HL-60 (cell line): ENCODE measurements around the gene MVP.

ENCODE experiments used
- DNase-seq, 2 experiments: peaks; one replicate each; pipeline ENCODE4 v3.0.0-alpha.2; 2010 to 2020; ENCODE audit warnings: low read depth in 1 of 2, low spot score in 1 of 2
- H3K27ac ChIP-seq: fragments of 250-450 bp; sonication (Bioruptor Pico); replicated peaks from 2 replicates; pipeline ENCODE4 v1.5.1; 2020; ENCODE audit warnings: mild to moderate bottlenecking, moderate library complexity
- H3K27me3 ChIP-seq: fragments of 250-450 bp; sonication (Bioruptor Pico); 2 replicates; pipeline ENCODE4 v1.5.1; 2021; ENCODE audit warnings: mild to moderate bottlenecking, moderate library complexity; ENCODE audit not compliant: insufficient read depth, poor library complexity, severe bottlenecking
- H3K4me3 ChIP-seq: replicated peaks from 2 replicates; pipeline ENCODE4 v1.5.1; 2011; ENCODE audit warnings: mild to moderate bottlenecking, control low read depth, low read length; ENCODE audit not compliant: insufficient read depth
- CTCF ChIP-seq: IDR thresholded peaks from one replicate; pipeline ENCODE4 v1.5.1; 2011; ENCODE audit warnings: low read length, control low read depth, inconsistent platforms; ENCODE audit not compliant: insufficient read depth
- GABPA ChIP-seq: IDR thresholded peaks from 2 replicates; pipeline ENCODE4 v1.6.1; 2012; ENCODE audit warnings: low read depth
- POLR2AphosphoS5 ChIP-seq: IDR thresholded peaks from 2 replicates; pipeline ENCODE4 v1.6.1; 2012; ENCODE audit warnings: low read depth
- REST ChIP-seq: IDR thresholded peaks from 2 replicates; pipeline ENCODE4 v1.6.1; 2012; ENCODE audit warnings: low read depth; ENCODE audit not compliant: insufficient replicate concordance
- SPI1 ChIP-seq: IDR thresholded peaks from 2 replicates; pipeline ENCODE4 v1.6.1; 2012; ENCODE audit warnings: low read depth, mild to moderate bottlenecking, borderline replicate concordance

Gene MVP

GRCh38 chr16:29806641-29807425 is 13.4 kb upstream of the MVP start:
- TF ChIP-seq POLR2AphosphoS5 = peak; percentile 72; the same call in 1 of the 2 replicates
- no peak for TF ChIP-seq REST
- Histone ChIP-seq H3K27ac (peak overlapping the region; percentile 96), H3K4me3 (peak overlapping the region; percentile 56)

GRCh38 chr16:29807426-29808218 is 12.6 kb upstream of the MVP start:
- H3K27me3 ChIP-seq = no peaks in the 10 kb centered on the region
- TF ChIP-seq REST = no peak
- TF ChIP-seq SPI1 = peak; percentile 47; the same call in 1 of the 2 replicates
- TF ChIP-seq CTCF = no peak
- TF ChIP-seq POLR2AphosphoS5 = peak; percentile 94
- H3K4me3 ChIP-seq = peak overlapping the region; percentile 56
- H3K27ac ChIP-seq = peak overlapping the region; percentile 90
- DNase-seq = peak; percentile 81 to 95

More at GRCh38 chr16:29806641-29807425, 13.4 kb upstream of the MVP start:
- DNase-seq = peak; percentile 69 to 79
- H3K27me3 ChIP-seq = no peaks in the 10 kb centered on the region

- TF ChIP-seq GABPA (no peak), POLR2AphosphoS5 (peak; percentile 44; the same call in 1 of the 2 replicates), SPI1 (no peak), CTCF (no peak)
- Histone ChIP-seq H3K4me3 (peak overlapping the region; percentile 56), H3K27me3 (no peaks in the 10 kb centered on the region), H3K27ac (peak overlapping the region; percentile 90)
- DNase-seq = peak; percentile 53 to 63
These were observed 11.9 kb upstream of the MVP start for GRCh38 chr16:29808219-29808900.
